ENCODE measurements around the gene CFAP221.

Gene CFAP221

DNA sequence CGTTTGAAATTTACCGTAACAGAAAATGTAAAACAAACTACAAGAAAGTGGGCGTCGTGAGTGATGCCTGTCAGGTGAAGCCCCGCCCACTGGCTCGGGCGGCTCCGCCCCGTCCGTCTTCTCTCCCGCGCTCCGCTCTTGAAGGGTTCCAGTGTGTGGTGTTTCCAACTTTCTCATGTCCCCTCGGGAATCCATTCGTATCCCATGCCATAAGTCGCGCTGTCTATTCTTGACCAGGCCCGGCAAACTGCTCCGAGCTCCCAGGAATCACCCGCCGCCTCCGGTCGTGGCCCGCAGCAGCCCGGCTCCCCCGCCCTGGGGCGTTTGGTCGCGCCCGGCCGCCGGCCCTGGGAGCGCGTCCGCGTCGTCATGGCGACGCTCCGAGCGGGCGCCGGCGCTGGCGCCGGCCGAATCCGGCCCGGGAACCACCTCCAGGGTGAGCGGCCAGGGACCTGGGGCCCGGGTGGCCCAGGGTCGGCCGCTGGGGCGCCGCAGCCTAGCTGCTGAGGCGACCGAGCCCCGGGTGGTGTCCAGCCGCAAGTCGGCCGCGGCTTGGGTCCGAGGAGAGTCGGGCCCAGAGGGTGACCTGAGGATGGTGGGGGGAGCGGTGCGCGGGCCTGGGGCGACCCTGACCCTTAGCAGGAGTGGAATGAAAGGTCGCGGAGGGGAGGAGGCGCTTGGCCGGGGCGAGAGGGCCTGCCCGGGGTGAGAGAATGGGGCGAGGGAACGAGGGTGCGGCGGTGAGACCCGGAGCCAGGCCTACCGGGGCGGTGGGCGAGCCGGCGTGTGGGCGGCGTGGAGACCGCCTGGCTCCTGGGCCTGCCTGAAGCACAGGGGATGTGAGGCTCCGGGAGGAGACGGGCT lies at the start of gene CFAP221:
Gene CFAP221 (plus strand): TSS at position 375 of the 864 bp plus-strand sequence. CDS start 1,683 bp downstream, outside the sequence.
- no peak for TF ChIP-seq GATA3 (IDR thresholded peaks at IDR 0.05; ENCODE audit: low read depth, low read length)

DNA sequence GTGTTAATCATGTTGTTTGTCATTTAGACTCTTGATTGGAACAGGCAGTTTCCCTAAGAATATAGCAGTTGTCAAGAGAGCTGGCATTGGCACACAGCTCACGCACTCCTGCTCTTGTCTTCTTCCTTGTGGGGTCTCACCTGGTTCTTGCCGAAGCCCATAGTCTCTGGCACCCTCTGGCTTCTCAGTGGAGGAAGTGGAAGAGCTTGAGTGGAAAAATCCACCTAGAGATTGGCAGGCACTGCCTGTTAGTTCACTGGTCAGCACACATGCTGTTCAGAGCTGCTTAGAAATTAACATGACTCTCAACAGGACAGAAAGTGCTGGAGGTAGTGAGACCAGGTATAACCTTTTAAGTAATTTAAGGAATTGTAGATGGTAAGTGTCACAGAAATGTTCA lies 48.3 kb upstream of the CFAP221 start:
- no peak for TF ChIP-seq GATA2 (IDR thresholded peaks at IDR 0.05; ENCODE audit: low read depth, low read length)
- no peak for TF ChIP-seq GATA3 (IDR thresholded peaks at IDR 0.05; ENCODE audit: low read depth, low read length)

DNA sequence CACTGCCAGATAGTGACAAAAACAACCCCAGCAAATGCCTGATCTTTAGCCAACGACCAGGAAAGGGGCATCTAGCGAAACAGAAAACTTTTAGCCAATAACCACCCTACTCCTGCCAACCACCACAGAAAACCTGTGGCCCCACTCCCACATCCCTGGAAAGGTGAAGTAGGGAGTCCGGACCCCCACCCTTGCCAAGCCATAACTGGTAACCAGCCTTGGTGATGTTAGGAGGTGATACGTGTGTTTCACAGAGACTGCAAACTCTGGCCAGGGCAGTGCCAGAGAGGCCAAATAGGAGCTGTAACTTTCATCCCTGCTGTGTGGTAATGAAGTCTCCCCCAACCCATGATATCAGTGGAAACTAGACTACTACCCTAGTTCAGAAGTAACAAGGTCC lies 47.6 kb upstream of the CFAP221 start:
- TF ChIP-seq GATA2 (IDR thresholded peaks at IDR 0.05; ENCODE audit: low read depth, low read length): no peak
- no peak for TF ChIP-seq GATA3 (IDR thresholded peaks at IDR 0.05; ENCODE audit: low read depth, low read length)

- TF ChIP-seq GATA3 (IDR thresholded peaks at IDR 0.05; ENCODE audit: low read depth, low read length) (no peak), GATA2 (IDR thresholded peaks at IDR 0.05; ENCODE audit: low read depth, low read length) (no peak)
Observed at GRCh38 chr2:119508756-119509155, 35.5 kb upstream of the CFAP221 start.

DNA sequence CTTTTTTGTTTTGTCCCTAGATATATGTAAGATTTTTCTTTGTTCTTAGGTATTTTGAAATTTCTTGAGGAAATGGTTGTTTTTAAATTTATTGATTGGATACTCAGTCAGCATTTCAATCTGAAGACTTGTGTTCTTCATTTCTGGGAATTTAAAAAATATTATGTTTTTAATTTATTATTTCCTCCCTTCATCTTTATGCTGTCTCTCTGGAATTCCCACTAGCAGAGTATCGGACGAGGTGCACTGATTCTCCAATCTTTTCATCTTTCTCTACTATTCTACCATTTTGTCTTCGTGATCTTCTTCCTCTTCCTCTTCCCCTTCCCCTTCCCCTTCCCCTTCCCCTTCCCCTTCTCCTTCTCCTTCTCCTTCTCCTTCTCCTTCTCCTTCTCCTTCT lies 32.3 kb upstream of the CFAP221 start:
- TF ChIP-seq GATA2 (IDR thresholded peaks at IDR 0.05; ENCODE audit: low read depth, low read length) (no peak), GATA3 (IDR thresholded peaks at IDR 0.05; ENCODE audit: low read depth, low read length) (no peak)

- TF ChIP-seq GATA3 (IDR thresholded peaks at IDR 0.05; ENCODE audit: low read depth, low read length) (no peak), GATA2 (IDR thresholded peaks at IDR 0.05; ENCODE audit: low read depth, low read length) (no peak)
Observed at GRCh38 chr2:119512946-119513345, 31.3 kb upstream of the CFAP221 start.

- no peak for TF ChIP-seq GATA3 (IDR thresholded peaks at IDR 0.05; ENCODE audit: low read depth, low read length)
- no peak for TF ChIP-seq GATA2 (IDR thresholded peaks at IDR 0.05; ENCODE audit: low read depth, low read length)
Observed at GRCh38 chr2:119513832-119514231, 30.4 kb upstream of the CFAP221 start.

- TF ChIP-seq GATA3 (IDR thresholded peaks at IDR 0.05; ENCODE audit: low read depth, low read length) (no peak), GATA2 (IDR thresholded peaks at IDR 0.05; ENCODE audit: low read depth, low read length) (no peak)
Observed at GRCh38 chr2:119516121-119516520, 28.1 kb upstream of the CFAP221 start.

DNA sequence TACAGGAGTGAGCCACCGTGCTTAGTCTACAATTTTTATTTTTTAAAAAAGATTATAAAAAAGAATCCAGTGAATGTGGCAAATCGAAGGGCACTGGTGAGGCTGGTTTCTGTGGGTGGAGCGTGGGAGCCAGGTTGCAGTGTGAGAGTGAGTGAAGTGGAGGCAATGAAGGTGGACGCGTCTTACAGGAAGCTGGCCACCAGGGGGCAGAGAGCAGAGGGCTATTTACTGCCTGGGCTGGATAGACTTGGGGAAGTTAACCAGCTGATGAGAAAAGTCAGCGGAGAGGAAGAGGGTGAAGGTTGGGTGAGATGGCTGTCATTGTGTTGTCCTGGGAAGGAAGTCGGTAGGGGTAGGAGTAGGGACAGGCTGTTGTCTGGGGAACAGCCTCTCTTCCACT lies 26.8 kb upstream of the CFAP221 start:
- TF ChIP-seq GATA2 (IDR thresholded peaks at IDR 0.05; ENCODE audit: low read depth, low read length): no peak
- TF ChIP-seq GATA3 (IDR thresholded peaks at IDR 0.05; ENCODE audit: low read depth, low read length): no peak

DNA sequence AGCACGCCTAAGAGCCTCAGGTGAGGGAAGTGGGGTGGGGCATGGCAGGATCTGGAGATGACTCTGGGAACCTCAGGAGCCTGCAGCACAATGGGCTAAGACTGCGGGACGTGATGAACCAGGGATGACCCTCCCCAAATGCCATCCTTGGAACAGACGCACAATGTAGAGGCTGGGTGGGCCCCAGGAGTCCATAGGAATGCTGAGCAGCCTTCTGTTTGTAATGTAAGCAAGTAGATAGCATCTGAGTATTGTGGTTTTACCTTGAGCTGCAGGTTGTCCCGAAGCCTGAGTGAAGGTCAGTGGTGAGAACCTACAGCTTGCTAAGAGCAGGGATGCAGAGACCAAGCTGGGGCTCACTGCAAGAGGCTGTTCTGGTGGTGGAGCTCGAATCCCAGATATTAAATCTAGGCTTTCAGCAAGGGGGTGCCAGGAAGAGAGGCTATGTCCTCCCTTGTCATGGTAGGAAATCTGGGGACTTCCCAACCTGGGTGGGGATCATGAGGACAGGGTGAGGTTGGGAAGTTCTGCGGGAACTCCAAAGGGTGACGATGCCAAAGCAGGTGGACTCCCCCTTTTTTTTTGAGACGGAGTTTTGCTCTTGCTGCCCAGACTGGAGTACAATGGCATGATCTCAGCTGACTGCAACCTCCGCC lies 25.7 kb upstream of the CFAP221 start:
- TF ChIP-seq GATA3 (IDR thresholded peaks at IDR 0.05; ENCODE audit: low read depth, low read length): no peak
- TF ChIP-seq GATA2 (IDR thresholded peaks at IDR 0.05; ENCODE audit: low read depth, low read length): no peak

DNA sequence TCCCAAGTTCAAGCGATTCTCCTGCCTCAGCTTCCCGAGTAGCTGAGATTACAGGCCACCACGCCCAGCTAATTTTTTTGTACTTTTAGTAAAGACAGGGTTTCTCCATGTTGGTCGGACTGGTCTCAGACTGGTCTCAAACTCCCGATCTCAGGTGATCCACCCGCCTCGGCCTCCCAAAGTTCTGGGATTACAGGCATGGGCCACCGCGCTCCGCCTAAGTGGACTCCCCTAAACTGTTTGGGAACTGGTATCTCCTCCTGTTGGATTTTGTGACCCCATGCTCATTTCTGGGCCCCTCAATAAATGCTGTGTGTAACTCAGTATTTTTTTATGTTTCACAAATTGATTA lies 25.2 kb upstream of the CFAP221 start:
- no peak for TF ChIP-seq GATA3 (IDR thresholded peaks at IDR 0.05; ENCODE audit: low read depth, low read length)
- TF ChIP-seq GATA2 (IDR thresholded peaks at IDR 0.05; ENCODE audit: low read depth, low read length): no peak

DNA sequence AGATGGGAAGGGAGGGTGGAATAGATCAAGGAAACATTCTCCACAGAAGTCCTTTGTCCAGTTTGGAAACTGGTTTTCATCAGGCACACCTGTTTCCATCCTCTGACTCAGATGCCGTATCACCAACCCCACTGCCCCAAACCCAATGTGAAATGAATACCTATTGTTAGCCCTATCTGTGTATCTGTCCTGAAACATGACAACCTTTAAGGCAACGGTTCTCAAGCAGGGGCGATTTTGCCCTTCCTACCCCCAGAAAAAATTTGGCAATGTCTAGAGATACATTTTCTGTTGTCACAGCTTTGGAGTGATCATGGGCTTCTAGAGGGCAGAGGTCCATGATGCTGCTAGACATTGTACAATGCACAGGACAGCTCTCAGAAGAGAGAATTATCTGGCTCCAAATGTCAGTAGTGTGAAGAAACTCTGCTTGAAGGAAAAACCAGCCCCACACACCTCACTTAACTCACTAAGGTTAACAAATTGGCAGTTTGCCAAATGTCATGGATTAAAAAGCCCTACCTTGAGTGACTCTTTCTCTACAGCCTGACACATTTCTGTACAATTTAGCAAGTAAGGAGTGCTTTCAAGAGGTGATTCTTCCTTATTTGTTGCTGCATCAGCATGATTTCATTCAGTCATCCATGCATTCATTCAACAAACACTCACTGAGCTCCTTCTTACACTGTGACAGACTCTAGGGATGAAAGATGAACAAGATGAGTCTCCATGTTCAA lies 23.4 kb upstream of the CFAP221 start:
- TF ChIP-seq GATA3 (IDR thresholded peaks at IDR 0.05; ENCODE audit: low read depth, low read length) (no peak), GATA2 (IDR thresholded peaks at IDR 0.05; ENCODE audit: low read depth, low read length) (no peak)

DNA sequence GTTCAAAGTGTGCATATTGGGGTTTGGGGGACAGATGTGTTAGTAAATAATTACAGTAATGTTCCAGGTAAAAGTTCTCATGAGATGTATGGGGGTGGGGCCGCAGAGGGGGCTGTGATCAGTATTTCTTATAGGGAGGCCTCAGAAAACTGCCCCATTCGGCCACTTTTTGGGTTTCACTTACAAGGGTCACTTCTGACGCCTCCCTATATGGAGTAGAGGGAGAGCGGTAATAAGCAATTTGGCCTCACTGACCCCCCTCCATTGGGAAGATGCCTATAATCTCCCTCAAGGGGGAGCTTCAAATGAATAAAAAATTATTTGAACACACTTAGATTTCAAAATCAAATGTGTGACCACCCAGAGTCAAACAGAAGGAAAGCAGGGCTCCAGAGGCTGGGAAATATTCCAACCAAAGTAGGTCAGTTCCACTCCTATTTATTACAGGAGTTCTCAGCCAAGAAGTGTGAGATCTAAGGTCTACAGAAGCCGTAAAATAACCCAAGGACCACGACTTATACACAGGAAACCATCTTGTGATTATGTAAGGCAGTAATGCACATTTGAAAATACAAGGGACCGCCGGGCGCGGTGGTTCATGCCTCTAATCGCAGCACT lies 22.7 kb upstream of the CFAP221 start:
- TF ChIP-seq GATA3 (IDR thresholded peaks at IDR 0.05; ENCODE audit: low read depth, low read length) (no peak), GATA2 (IDR thresholded peaks at IDR 0.05; ENCODE audit: low read depth, low read length) (no peak)

- no peak for TF ChIP-seq GATA3 (IDR thresholded peaks at IDR 0.05; ENCODE audit: low read depth, low read length)
- TF ChIP-seq GATA2 (IDR thresholded peaks at IDR 0.05; ENCODE audit: low read depth, low read length): no peak
Observed at GRCh38 chr2:119522671-119523070, 21.6 kb upstream of the CFAP221 start.

Measured in SH-SY5Y (cell line).